ENCODE results near the gene CETP.

DNA sequence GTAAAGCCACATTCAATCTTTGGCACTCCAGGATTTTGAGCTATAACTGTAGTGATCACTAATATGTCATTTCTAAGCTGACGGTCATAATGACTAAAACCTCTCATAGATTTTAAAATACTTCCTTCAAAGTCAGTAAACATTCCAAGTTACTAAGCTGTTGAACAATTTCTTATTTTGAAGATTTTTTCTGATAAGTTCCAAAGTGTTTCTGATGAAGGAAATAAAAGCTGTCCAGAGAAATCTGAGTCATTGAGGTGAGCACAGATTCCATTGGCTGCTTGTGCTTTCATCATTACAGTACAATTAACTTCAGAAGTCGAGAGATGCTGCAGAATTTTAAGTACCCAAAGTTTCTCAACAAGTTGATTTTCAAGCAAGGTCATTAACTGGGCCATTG lies 51.5 kb downstream of the CETP start:
- TF ChIP-seq, protein P1, sequence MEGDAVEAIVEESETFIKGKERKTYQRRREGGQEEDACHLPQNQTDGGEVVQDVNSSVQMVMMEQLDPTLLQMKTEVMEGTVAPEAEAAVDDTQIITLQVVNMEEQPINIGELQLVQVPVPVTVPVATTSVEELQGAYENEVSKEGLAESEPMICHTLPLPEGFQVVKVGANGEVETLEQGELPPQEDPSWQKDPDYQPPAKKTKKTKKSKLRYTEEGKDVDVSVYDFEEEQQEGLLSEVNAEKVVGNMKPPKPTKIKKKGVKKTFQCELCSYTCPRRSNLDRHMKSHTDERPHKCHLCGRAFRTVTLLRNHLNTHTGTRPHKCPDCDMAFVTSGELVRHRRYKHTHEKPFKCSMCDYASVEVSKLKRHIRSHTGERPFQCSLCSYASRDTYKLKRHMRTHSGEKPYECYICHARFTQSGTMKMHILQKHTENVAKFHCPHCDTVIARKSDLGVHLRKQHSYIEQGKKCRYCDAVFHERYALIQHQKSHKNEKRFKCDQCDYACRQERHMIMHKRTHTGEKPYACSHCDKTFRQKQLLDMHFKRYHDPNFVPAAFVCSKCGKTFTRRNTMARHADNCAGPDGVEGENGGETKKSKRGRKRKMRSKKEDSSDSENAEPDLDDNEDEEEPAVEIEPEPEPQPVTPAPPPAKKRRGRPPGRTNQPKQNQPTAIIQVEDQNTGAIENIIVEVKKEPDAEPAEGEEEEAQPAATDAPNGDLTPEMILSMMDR (IDR thresholded peaks at IDR 0.05 in 4 of 5, conservative IDR thresholded peaks at IDR 0.05 in 1 of 5) = no peak
- TF ChIP-seq POLR2A (IDR thresholded peaks at IDR 0.05) = no peak
